ENCODE data around the gene MLPH.

DNA sequence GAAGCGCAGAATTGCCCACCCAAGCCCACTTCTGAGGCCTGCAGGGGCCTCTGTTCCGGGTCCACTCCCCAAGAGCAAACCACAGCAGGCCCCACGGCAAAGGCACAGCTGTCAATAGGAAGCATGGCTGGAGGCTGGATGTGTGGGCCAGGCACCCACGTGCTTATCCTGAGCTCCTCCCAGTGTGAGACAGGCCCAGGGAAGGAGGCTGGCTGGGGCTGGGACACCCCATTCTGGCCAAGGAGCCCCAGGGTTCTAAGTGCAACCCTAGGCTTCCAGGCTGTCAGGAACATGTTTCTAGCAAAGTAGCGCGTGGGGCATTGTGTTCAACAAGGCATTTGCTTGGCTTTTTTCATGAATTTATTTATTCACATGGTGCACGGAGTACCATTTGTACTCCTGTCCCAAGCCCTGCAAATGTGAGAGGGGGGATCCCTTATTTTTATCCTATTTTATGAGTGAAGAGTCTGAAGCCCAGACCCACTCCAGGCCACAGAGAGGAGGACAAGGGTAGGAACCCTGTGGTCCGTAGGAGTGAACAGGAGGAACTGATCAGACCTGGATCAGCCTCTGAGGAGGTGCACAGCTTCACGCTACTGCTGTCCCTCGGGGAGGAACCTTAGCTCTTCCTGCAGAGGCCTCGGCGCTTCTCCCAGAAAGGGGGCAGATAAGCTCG, 109.6 kb downstream of the MLPH start:
- TF ChIP-seq, protein P1, sequence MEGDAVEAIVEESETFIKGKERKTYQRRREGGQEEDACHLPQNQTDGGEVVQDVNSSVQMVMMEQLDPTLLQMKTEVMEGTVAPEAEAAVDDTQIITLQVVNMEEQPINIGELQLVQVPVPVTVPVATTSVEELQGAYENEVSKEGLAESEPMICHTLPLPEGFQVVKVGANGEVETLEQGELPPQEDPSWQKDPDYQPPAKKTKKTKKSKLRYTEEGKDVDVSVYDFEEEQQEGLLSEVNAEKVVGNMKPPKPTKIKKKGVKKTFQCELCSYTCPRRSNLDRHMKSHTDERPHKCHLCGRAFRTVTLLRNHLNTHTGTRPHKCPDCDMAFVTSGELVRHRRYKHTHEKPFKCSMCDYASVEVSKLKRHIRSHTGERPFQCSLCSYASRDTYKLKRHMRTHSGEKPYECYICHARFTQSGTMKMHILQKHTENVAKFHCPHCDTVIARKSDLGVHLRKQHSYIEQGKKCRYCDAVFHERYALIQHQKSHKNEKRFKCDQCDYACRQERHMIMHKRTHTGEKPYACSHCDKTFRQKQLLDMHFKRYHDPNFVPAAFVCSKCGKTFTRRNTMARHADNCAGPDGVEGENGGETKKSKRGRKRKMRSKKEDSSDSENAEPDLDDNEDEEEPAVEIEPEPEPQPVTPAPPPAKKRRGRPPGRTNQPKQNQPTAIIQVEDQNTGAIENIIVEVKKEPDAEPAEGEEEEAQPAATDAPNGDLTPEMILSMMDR (conservative IDR thresholded peaks at IDR 0.05): no peak
- no peak for TF ChIP-seq ZFX (IDR thresholded peaks at IDR 0.05)

Data from C4-2B (cell line).